ENCODE measurements around the gene DCAF4.

- TF ChIP-seq CTCF (conservative IDR thresholded peaks at IDR 0.05; ENCODE audit: low read depth, low read length) (no peak), POLR2A (IDR thresholded peaks at IDR 0.05; ENCODE audit: low read depth, low read length) (no peak), RFX5 (IDR thresholded peaks at IDR 0.05; ENCODE audit: low read depth, low read length) (no peak), USF2 (IDR thresholded peaks at IDR 0.05; ENCODE audit: low read depth, low read length) (no peak), RAD21 (IDR thresholded peaks at IDR 0.05; ENCODE audit: low read length) (no peak), RCOR1 (IDR thresholded peaks at IDR 0.05; ENCODE audit: insufficient replicate concordance, low read length) (no peak), NFE2L2 (IDR thresholded peaks at IDR 0.05; ENCODE audit: low read depth, low read length) (no peak)
These were observed 1.9 kb upstream of the DCAF4 start for GRCh38 chr14:72924337-72924736.

Measured in IMR-90 (cell line).